NCI-H2081 (cell line): Measurements from ENCODE around the gene F7.

ENCODE experiments used
- DNase-seq, 2 experiments: peaks; one replicate each; lab custom pipeline; 2025; lab: John Stamatoyannopoulos, UW

F7 gene

DNA sequence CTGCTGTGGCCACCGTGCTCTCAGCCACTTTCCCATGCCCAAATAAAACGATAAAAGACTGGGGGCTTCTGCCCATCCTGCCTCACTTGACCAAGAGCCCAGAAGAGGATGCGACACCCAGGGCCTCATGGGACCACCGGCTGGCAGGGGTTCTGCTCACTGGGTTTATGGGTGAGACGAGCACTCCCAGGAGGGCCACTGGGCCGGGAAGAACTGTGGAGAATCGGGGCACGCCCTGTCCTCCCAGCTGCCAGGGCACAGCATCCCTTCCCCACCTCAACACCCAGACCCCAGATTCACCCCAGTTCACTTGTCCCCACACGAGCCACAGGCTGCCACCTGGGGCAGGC, 12.3 kb downstream of the F7 start:
- no peak for DNase-seq

GRCh38 chr13:113118261-113119021, 12.8 kb downstream of the F7 start:
- no peak for DNase-seq

GRCh38 chr13:113119166-113119821, 13.7 kb downstream of the F7 start:
- DNase-seq, result no peak

GRCh38 chr13:113119822-113120189, 14.2 kb downstream of the F7 start:
- DNase-seq, result no peak

DNA sequence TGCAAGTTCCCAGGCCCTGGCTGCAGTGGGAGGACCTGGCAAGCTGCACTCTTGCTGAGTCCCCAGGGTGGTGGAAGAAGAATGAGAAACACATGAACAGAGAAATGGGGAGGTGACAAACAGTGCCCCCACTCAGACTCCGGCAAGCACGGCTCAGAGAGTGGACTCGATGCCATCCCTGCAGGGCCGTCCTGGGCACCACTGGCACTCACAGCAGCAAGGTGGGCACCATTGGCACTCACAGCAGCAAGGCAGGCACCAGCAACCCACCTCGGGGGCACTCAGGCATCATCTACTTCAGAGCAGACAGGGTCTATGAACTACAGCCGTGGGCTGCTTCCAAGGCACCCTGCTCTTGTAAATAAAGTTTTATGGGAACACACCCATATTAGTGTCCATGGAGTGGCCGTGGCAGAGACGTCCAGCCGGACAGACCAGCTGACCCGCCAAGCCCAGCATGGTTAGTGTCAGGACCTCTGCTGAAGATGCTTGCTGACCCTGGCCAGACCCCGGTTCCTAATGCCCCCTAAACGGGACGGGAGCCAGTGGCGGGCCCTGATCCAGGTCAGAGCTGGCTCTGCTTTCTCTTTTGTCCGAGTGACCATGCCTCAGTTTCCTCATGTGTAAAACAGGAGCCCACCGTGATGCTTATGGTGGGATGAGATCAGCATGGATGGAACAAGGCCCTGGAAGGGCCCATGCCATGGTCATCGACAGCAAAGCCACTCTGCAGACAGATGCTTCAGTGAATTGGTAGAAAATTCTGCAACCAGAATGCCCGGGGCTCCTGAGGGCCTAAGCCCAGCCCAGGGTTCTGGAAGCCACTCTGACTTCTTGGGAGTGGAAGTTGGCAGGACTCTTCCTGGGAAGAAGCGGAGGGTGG, 14.9 kb downstream of the F7 start:
- no peak for DNase-seq

DNA sequence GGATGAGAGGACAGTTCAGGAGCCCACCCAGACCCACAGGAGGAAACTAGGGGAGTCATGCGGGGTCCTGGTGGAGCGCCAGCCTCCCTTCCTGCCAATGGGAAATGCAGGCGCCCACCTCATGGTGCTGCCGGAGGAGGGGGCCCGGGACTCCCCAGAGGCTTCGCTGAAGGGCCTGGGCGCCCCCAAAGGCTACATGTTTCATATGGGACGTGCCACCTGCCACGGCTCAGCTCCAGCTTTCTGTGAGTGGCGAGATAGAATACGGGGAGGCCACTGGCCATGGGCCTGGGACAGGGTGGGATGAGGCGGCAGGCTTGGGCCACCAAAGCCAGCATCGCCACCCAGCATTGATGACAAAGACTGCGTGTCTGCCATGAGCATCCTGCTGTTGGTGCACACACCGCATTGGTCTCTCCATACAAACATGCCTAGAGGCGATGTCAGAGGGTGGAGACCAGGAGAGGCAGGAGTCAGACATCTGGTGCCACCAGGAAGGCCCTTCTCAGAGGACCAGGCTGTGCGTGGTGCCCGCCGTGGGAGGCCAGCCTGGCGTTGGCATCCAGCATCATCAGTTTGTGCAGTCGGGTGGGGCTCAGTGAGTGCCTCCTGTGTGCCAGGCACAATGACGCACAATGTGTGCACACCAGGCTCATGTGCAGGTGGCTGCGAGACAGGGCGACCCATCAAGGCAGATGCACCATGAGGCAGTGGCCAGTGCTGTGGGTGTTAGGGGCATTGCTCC, 15.8 kb downstream of the F7 start:
- no peak for DNase-seq

- no peak for DNase-seq
Measured at GRCh38 chr13:113121928-113122471, 16.4 kb downstream of the F7 start.

GRCh38 chr13:113122550-113123225, 17.1 kb downstream of the F7 start, which contains the start of gene F10:
Gene F10, plus strand, starts transcription at chr13:113122799. Its CDS starts 57 bp downstream, at chr13:113122856.
- DNase-seq, result no peak

GRCh38 chr13:113123226-113124201, 17.9 kb downstream of the F7 start:
- no peak for DNase-seq

DNA sequence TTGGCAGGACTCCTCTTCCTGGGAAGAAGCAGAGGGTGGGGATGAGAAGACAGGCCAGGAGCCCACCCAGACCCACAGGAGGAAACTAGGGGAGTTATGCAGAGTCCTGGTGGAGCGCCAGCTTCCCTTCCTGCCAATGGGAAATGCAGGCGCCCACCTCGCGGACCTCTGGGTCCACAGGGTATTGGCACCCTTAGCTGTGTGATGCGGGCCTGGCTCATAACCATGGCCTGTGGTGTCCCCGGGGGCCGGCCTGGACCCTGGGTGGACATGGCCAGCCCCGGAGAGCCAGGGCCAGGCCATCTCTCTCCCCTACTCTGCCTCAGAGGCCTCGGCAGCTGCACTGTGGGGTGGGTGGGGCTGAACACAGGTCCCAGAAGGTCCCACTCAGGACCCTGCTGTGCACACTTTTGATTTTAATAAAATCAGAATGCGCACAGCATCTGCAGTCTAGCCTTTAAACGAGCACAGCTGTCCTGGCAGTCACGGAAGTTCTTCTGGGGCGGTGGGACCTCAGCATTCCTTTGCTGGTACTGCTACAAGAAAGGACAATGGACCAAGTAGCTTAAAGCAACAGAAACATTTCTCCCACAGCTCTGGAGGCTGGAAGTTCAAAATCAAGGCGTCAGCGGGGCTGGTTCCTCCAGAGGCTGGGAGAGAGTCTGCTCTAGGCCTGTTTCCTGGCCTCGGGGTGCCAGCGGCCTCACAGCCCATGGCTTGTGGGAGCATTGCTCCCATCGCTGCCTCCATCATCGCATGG, 18.8 kb downstream of the F7 start:
- no peak for DNase-seq

- DNase-seq, result no peak
Measured at GRCh38 chr13:113125506-113126264, 20.1 kb downstream of the F7 start.

- DNase-seq, result no peak
Measured at GRCh38 chr13:113126265-113127150, 20.9 kb downstream of the F7 start.

- DNase-seq, result no peak
Measured at GRCh38 chr13:113129480-113129879, 23.9 kb downstream of the F7 start.

DNA sequence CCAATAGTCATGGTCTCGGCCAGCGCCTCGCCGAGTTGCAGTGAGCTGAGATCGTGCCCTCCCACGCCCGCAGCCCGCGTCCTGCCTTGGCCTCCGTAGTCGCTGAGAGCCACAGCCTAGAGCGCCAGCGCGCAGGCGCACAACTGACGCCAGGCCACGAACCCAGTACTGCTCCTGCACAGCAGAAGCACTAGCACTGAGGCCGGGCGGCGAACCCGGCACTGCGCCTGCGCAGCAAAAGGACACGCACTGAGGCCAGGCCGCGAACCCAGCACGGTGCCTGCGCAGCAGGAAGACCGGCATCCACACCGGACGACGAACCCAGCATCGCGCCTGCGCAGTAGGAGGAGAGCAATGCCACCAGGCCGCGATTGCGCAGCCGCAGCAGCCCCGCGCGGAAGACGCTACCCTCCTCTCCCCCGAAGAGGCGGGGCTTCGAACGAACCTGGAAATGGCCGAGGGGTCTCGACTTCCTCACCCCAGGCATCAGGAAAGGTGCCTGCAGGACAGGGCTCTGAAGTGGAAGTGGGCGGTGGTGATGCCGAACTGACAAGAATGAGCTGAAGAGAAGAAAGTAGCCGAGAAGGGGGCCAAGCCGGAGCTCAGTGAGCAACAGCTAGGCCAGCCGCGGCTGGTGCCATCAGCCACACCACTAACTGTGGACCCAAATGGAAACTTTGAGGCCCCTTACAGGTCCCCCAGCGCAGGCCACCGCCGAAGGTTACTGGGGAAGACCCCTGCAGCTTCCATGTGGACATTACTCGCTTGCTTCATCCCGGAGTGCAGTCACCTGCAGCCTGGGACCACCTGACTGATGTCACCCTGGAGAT, 24.5 kb downstream of the F7 start:
- no peak for DNase-seq

DNA sequence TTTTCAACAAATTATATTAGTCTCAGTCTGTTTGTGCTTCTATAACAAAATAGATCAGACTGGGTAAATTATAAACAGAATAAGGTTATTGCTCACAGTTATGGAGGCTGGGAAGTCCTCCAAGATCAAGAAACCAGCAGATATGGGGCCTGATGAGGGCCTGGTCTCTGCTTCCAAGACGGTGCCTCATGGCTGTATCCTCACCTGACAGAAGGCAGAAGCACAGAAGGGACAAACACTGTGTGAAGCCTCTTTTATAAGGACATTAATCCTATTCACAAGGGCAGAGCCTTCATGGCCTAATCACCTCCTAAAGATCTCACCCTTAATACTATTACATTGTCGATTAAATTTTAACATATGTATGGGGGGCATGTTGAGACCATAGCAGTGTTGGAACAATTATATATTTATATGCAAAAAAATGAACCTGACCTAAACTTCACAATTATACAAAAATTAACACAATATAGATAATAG, 29.7 kb downstream of the F7 start:
- DNase-seq, result no peak

- DNase-seq, result no peak
Measured at GRCh38 chr13:113137691-113138298, 32.2 kb downstream of the F7 start.
